HT1080 (cell line): ENCODE results near the gene HCFC1. TPM values are rescaled to one million over a fixed set of nuclear protein-coding genes. Genes with fewer than 3 reads are reported as not detected.

ENCODE experiments used
- DNase-seq: peaks from one replicate; pipeline ENCODE4 v3.0.0-alpha.2; 2015; ENCODE audit warnings: low read depth
- total RNA-seq: library from RNA; depleted of rRNA; stranded (reverse); fragments of >200 nt; shearing (Covaris generic); gene quantifications from 2 replicates; pipeline ENCODE4 v1.2.3, GENCODE V29; 2014

HCFC1 gene
- total RNA-seq, 1 experiment from 2014 or later, result 60.0 TPM

DNA sequence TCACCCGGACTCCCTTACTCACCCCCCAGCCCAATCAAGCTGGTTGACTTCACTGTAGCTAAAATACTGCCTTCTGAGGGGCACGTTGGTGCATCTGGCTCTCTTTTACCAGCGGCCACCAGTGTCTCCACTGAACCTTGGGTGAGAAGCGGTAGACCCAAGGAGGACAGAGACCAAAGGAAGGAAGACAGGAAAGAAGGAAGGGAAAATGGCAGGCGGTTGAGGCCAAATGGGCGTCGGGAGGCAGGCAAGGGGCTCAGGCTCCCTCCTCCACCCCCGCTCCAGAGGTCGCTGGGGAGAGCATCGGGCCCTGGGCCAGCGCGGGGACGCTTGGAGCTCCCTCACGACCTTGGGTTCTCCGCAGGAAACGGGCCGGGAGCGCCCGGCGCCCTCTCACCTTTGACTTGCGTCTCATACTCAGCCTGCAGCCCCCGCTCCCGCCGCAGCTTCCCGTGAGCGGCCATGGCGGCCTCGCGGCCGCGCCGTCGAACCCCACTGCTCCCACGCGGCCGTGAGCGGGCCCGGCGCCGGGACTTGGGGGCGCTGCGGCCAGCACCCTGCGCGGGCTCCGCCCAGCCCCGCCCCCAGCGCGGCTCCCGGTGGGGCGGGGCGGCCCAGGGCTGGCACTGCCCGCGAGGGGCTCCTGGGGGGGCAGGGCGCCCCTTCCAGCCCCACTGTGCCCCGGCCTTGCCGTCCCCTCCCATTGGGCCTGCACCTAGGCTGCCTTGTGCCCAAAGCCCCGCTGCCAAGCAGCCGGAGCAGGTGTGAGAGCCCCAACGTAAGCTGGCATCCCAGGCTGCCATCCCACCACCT lies 45.7 kb downstream of the HCFC1 start, which contains the start of gene ARHGAP4:
TSS of gene ARHGAP4 (minus strand) at position 526 of the 813 bp plus-strand sequence. CDS start at position 464, 62 bp downstream.
- peak; percentile 51 for DNase-seq

DNA sequence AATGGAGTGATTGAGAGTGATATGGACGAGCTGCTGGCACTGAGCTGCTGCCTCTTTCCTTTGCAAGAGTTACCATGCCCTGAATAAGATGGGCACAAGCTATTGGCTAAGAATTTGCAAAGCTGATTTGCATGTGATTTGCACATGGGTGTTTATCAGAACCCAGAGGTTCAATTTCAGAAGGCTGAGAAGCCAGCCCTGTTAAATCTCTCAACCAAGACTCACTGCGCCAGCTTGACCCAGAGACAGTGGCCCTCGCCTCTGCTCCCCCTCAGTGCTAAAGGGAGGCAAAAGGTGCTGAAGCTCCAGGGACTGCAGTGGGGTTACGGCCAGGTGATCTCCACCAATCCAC lies 46.3 kb downstream of the HCFC1 start:
- no peak for DNase-seq

DNA sequence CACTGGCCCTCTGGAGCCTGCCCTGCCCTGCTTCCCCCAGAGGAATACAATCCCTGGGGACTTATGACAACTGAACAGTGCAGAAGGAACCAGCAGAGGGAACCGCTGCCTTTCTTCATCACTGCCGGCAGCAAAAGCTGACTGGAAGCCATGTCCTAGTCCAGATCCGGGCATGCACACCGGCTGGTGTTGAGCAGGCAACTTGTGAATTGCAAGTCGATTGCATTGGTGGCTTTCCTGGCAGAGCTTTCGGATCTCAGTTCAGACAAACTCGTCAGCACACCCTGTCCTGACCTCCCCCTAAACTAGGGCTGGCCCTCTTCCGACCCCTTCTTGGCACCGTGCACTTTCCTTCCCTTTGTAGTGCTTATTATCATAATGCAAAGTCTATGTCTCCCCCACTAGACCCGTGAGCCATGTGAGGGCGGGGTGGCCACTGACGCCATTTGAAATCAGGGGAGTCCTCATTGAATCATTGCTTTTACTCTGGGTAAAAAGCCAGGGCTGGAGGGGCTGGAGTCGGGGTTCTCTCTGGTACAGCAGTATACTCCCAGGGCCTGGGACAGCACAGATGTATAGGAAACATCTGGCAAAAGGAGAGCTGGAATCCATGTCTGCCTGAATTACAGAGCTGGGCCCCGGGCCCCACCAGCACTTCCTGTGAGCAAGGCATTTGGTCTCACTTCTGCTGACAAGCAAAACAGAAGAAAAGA lies 47.3 kb downstream of the HCFC1 start:
- DNase-seq, result peak; percentile 34

DNA sequence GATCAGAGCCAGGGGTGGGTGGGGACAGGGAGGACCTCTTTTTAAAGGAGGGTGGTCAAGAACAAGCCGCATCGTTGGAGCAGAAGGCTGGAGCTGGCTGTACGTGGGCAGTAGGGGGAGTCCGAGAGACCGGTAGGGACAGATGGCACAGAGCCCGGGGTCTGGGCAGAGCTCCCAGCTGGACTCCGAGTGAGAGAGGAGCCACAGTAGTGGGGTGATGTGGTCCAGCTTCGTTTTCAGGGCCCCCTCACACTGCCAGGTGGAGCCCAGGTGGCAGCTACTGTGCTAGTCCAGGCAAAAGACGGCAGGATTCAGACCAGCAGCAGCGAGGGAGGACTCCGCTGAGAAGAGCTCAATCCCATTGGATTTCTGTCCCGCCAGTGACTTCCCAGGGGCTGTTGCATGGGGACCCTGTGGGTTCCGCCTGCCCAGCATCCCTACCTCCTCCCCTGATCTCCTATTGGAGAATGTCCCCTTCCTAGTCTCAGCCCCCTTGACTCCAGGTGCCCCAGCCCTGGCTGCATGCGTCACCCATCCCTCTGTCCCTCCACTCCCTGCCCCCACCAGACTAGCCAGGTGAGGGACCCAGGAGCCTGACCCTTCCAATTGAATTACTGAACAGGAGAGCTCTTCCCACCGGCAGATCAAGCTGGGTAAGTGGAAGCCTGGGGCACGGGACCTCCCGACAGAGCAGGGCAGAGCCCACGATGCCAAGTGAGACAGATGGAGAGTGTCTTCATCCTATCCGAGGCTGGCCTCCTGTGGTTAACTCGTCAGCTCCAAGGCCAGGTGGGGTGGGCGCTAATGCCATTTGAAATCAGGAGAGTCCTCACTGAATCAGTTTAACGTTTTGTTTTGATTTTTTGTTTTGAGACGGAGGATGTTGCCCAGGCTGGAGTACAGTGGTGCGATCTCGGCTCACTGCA lies 48.4 kb downstream of the HCFC1 start:
- no peak for DNase-seq

DNA sequence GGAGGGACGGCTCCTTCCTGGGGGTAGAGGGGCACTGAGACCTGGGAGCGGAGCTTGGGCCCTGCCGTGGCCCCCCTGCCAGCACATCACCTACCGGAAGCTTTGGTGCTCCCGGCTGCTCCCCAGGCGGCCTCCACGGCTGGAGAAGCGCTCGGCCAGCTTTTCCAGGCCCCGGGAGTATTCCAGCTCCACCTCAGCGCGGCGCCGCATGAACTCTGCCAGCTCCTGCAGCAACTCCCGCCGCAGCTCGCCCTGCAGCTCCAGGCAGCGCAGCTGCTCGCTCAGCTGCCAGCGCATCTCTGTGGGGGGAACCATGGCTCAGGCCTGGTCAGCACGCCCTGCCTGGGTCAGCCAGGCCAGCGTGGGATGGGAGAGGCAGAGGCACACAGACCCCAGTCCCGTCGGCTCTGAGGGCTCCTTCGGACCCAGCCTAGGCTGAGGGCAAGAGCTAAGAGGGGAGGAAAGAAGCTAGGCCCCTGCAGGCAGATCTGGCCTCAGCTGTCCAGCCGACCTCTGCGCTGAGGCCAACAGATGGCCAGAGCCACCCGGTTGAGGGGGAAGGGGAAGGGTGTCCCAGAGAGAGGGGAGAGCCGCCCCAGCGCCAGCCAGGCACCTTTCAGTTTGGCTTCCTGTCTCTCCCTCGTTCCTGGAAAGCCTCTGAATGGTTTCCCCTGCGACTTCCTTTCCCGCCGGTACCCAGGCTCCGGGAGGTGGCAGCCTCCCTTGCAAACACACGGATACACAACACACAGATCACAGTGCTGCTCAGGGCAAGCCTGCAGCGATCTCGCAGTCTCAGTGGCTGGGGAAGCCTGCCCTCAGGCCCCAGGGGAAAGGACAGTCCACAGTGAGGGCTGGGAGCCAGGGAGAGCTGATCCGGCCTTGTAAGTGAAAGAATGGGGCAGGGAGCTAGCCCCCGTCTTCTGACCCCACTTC lies 49.8 kb downstream of the HCFC1 start:
- DNase-seq, result no peak

DNA sequence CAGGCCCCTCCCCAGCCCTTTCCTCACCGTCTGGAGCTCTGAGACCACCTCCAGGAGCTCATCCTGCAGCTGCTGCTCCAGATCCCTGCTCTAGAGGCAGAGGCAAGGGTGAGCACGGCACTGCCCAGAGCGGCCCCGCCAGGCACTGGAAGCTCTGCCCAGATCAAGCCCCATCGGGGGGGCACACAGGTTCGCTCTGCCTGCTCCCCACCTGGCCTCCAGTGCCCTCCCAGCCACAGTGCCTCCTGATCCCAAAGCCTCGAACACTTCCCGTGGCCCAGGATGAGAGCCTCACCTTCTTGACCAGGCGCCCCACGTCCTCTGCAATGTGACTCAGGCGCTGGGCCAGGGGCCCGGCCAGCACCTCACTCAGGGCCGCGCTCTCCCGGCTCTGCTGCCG lies 50.5 kb downstream of the HCFC1 start:
- no peak for DNase-seq

DNA sequence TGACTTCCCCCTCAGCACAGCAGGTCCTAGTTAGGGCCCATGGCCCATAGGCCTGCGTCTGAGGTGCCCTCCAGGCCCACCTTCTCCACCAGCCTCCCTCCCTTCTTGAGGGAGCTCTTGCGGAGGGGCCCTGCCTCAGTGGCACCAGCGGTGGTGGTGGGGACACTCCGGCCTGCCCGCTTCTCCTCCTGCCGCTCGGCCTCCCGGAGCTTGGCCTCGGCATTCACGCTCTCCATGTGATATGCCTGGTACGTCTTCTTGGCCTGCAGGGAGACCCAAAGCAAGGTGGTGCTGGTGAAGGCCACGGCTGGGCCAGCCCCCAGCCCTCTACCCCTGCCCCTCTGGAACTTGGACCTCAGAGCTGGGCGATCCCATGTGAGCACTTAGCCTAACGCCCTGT lies 51.1 kb downstream of the HCFC1 start:
- DNase-seq, result no peak

DNA sequence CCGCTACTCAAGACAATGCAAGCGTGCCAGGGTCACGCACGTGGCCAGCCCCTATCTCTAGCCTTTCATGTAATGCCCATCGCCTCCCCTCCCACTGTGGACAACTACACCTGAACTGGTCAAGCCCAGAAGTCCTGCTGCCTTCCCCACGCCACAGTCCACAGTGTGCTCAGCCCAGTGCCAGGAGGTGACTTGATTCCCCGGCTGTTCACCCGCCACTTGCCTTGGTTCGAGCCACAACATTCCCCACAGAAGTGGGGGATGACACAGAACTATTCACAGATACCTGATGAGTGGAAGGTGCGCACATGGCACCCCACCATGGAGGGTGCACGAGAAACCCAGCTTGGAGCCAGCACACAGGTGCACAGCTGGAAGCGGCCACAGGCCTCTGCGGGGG lies 52.3 kb downstream of the HCFC1 start:
- no peak for DNase-seq

DNA sequence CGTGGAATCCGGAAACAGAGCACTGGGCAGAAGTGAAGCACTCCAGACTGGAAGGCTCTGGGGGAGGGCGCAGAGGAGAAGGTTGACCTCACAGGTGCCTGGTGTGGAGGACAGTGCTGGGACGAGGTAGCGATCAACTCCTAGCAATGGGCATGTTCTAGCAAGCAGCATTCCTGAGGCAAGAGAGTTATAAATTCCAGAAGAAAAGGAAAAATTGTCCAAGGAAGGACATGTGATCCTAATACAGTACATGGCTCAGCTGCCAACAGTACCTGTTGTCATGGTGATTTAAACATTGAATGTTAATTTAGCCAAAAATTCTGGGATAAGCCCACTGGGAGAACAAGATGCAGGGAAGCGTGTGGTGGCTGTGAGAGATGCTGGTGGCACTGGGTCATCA lies 53.7 kb downstream of the HCFC1 start:
- DNase-seq, result no peak

DNA sequence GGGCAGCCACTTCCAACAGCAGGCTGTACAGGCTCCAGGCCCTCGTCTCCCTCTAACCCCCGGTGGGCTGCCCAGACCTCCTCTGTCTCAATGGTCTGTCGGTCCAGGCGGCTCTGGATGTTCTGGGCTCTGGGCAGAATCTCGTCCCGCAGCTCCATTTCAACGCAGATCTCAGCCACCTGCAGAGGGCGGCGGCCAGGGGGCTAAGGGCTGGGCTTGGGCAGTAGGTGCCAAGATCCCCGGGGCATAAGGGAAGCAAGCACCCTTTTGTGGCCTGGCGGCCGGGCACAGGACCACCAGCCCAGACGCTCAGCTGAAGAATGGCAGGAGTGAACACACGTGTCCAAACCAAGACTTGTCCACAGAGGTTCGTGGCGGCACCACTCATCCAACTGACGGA lies 57.9 kb downstream of the HCFC1 start:
- DNase-seq, result no peak

DNA sequence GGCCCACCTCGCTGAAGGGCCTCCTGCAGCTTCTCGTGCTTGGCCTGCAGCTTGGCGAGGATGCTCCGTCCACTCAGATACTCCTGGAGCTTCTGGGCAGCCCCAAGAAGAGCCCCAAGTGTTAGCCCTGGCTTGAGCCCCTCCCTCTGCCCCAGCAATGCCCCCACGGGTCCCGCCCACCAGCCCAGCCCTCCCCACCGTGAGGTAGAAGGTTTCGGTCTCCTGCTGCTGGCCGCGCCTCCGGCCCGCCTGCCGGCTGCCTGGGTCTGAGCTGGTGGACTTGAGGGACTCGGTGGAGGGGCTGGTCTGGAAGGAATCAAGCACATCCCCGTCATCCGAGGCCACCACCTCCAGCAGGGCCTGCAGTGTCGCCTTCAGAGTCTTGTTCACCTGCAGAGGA lies 58.4 kb downstream of the HCFC1 start:
- no peak for DNase-seq

DNA sequence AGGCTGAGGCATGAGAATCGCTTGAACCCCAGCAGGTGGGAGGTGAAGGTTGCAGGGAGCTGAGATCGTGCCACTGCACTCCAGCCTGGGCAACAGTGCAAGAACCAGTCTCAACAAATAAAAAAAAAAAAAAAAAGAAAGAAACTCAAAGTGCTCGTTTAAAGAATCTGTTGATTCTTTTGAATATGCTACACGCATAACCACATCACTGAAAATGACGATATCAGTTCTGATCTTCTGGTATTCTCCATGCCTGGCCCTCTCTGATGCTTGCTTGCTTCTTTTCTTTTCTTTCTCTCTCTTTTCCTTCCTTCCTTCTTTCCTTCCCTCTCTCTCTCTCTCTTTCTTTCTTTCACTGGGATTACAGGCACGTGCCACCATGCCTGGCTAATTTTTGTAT lies 59.8 kb downstream of the HCFC1 start:
- no peak for DNase-seq

DNA sequence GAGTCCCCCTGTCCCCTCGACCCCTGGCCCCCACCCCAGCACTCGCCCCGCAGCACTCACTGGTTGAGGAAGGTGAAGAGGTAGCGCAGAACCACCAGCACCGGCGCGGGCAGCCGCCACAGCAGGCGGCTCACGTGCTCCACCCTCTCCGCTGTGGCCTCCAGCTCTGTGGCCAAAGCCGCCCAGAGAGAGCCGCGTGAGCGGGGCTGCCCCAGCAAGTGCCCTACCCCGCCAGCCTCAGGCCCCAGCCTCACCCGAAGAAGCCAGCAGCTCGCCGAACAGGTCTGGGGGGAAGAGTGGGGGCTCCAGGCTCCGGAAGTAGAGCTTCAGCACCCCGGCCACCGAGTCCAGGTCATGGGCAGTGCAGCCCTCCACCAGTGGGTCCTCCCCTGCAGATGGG lies 61.2 kb downstream of the HCFC1 start:
- DNase-seq, result no peak

DNA sequence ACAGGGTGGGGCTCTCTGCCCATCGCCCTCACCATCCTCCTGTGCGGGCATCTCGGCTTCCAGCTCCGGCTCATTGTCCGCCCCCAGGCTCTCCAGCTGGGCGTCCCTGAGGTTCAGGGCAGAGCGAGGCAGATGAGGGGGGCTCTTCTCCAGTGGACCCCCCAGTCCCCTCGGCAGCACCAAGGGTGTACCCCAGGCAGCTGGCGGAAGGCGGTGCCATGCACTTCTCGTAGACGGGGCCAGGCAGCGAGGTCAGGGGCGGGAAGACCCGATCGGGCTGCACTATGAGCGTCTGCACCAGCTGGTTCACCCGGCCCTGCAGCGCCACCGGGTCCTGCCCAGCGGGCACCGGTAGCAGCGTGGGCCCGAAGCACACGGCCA lies 61.6 kb downstream of the HCFC1 start:
- DNase-seq, result no peak

DNA sequence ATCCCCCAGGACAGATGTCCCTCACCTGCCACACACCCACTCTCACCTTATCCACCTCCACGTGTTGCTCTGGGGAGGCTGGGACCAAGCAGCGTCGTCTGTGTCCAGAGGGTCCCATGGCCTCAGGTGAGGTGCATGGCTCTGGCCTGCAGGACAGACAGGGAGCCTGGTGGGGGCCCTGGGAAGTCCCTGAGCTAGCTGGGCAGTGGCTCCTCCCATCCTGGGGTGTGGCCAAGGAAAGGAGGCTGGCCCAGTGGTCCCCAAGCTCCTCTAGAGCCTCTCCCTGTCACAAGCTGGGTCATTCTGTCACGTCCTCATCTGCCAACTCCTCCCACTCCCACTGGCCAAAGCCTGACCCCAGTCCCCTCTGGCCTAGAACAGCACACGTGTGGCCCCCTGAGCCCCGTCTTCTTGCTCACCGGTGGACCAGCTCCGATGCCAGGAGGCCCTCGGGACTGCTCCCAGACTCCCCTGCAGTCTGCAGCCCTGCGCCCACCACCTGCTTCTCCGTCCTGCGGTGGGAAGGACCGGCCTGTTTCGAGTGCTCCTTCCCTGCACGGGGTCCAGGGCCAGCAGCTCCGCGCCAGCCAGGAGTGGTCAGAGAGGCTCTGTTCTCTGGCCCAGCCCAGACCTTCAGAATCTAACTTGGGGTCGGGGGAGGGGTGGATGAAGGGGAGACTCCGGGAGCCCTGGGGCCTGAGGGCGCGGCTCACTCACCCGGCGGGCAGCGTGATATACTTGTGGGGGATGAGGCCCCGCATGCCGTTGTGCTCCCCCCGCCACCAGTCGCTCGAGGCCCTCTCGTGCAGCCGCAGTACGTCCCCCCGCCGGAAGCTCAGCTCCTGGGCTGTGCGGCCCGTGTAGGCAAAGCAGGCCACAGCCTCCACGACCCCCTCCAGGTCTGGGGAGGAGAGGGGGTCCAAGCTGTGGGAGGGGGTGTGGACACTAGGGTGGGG lies 62.3 kb downstream of the HCFC1 start:
- DNase-seq, result no peak

DNA sequence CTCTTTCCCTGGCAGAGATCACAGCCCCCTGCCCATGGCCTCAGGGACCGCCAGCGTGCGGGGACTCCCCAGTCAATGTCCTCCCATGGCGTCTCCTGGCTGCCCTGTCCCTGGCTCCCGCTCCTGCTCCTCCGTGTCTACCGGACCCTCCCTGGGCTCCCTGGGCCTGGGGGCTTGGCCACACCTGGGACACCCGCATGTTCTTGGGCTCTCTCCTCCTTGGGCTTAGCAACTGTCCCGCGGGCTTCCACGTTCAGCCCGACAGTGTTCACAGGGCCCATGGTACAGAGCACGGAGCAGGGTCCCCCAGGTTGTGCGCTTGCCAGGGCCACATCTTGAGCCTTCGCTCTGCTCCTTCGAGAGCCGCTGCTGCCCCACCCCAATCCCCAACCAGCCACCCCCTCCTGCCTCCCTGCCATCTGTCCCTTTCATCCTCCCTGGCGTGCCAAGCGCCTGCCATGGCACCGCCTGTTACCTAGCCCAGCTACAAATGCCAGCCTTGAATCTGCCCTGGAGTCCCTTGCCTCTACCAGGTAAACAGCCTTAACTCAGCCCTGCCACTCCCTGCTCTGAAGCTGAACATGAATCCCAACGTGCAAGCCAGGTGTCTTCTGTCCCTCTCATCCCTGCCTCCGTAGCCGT lies 63.3 kb downstream of the HCFC1 start:
- DNase-seq, result no peak

DNA sequence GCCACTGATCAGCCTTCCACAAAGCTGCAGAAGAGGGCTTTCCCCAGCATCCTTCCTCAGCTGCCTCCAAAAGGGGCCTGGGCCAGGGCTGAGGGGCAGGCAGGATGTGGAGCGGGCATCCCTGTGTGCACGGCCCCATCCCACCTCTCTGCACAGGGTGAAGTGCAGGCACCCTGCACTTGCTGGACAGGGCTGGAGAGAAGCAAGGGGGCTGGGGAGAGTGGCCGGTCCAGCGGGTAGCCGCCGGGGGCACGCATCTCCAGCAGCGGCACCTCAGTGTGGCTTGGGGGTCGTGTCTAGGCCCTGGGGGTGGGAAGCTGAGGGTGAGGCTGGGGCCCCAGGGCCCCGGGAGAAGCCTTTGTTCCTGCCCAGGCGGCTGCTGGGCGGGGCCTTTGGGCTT lies 64.2 kb downstream of the HCFC1 start:
- no peak for DNase-seq

DNA sequence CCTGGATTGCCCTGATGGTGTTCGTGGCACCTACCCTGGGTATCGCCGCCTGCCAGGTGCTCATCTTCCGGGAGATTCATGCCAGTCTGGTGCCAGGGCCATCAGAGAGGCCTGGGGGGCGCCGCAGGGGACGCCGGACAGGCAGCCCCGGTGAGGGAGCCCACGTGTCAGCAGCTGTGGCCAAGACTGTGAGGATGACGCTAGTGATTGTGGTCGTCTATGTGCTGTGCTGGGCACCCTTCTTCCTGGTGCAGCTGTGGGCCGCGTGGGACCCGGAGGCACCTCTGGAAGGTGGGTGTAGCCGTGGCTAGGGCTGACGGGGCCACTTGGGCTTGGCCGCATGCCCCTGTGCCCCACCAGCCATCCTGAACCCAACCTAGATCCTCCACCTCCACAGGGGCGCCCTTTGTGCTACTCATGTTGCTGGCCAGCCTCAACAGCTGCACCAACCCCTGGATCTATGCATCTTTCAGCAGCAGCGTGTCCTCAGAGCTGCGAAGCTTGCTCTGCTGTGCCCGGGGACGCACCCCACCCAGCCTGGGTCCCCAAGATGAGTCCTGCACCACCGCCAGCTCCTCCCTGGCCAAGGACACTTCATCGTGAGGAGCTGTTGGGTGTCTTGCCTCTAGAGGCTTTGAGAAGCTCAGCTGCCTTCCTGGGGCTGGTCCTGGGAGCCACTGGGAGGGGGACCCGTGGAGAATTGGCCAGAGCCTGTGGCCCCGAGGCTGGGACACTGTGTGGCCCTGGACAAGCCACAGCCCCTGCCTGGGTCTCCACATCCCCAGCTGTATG lies 65.3 kb downstream of the HCFC1 start:
- no peak for DNase-seq
